Heart left ventricle (tissue), 16 donors: ENCODE data around the gene WARS2. TPM values are rescaled to one million over a fixed set of nuclear protein-coding genes. Genes with fewer than 3 reads are reported as not detected.
"Not testable (repeated sequence)": the region's sequence is repeated elsewhere in the genome, so short reads cannot be mapped to it uniquely, and the experiment has no call there.

Source experiments
- ATAC-seq, 4 donors: fragments of 200-7000 bp; cut with Tn5 transposase; one replicate each; pipeline ENCODE4 v1.9.1; 2020 to 2022; ENCODE audit warnings: moderate library complexity in 4 of 4, mild to moderate bottlenecking in 3 of 4, moderate number of reproducible peaks in 1 of 4
- DNase-seq, 5 donors: peaks; one replicate each; pipeline ENCODE4 v3.0.0-alpha.2; 2020
- H3K27ac ChIP-seq, 12 donors: fragments of 200-600 bp; sonication (generic) in 4 of 12; one replicate each; pipeline versions ENCODE4 v1.5.0 to v1.8.0; 2016 to 2022; ENCODE audit warnings: mild to moderate bottlenecking in 2 of 12
- H3K27me3 ChIP-seq, 9 donors: fragments of 200-600 bp; sonication (generic) in 2 of 9; one replicate each; pipeline versions ENCODE4 v1.5.1 to v1.8.0; 2016 to 2022; ENCODE audit warnings: mild to moderate bottlenecking in 3 of 9
- H3K36me3 ChIP-seq, 9 donors: fragments of 200-600 bp; sonication (generic) in 2 of 9; one replicate each; pipeline versions ENCODE4 v1.5.0 to v1.8.0; 2018 to 2022; ENCODE audit warnings: mild to moderate bottlenecking in 2 of 9
- H3K4me1 ChIP-seq, 12 donors: fragments of 200-600 bp; sonication (generic) in 4 of 12; one replicate each; pipeline versions ENCODE4 v1.5.0 to v1.8.0; 2016 to 2022; ENCODE audit warnings: mild to moderate bottlenecking in 3 of 12
- H3K4me3 ChIP-seq, 12 donors: fragments of 200-600 bp; sonication (generic) in 4 of 12; one replicate each; pipeline versions ENCODE4 v1.5.0 to v1.8.0; 2017 to 2022; ENCODE audit warnings: mild to moderate bottlenecking in 9 of 12, moderate library complexity in 4 of 12
- H3K9me3 ChIP-seq, 12 donors: fragments of 200-600 bp; sonication (generic) in 4 of 12; one replicate each; pipeline versions ENCODE4 v1.5.0 to v1.8.0; 2016 to 2022; ENCODE audit warnings: mild to moderate bottlenecking in 1 of 12
- POLR2A ChIP-seq, 2 donors: fragments of 450-650 bp; IDR thresholded peaks; one replicate each; pipeline ENCODE4 v1.6.1; 2017; ENCODE audit warnings: antibody characterized with exemption in 2 of 2, mild to moderate bottlenecking in 2 of 2, moderate library complexity in 2 of 2
- WGBS, 4 donors: extraction: QIAGEN DNeasy Blood & Tissue Kit in 2 of 4; methylation state at CpG; one replicate each; pipeline versions ENCODE4 v1.1.5 to v1.1.7; 2013 to 2018; 5-methylcytosine and 5-hydroxymethylcytosine counted together
- intact Hi-C, 10 donors: fragments of 100-400 bp; cut with DNase I; formaldehyde crosslinking; loops; one replicate each; pipeline versions ENCODE4 v1.11.1 to v1.14.2; 2022
- polyA plus RNA-seq, 2 donors: library from polyadenylated mRNA; stranded (reverse); fragments of 200-250 nt; gene quantifications; one replicate each; pipeline ENCODE4 v1.2.3, GENCODE V29; 2013
- total RNA-seq, 9 donors: library from RNA; depleted of rRNA in 2 of 9; stranded (reverse); fragments of >200 nt in 2 of 9; fragmentation: NEBNext Ultra II Directional in 3 of 9; extraction: Animal tissue kit (Norgen Biotek cat#: 25700) in 3 of 9; gene quantifications; one replicate each; pipeline versions ENCODE4 v1.1.0 to v1.2.4, GENCODE V29; 2016 to 2023
- TF ChIP-seq, protein P1 (sequence below), 12 donors: fragments of 200-600 bp; sonication (generic) in 4 of 12; IDR thresholded peaks; one replicate each; pipeline versions ENCODE4 v1.5.0 to v1.8.0; 2018 to 2022; ENCODE audit warnings: antibody characterized with exemption in 12 of 12, mild to moderate bottlenecking in 5 of 12
- donor health status: ischemic (EF 13 %, LVEDD 7.1; RV severe dilation, severe dysfunction).
- donor health status: healthy with polysubstance abuse.
- donor health status: DM: no; HTN: yes; CAD: no.
- donor health status: DM: no; HTN: no; CAD: no.
- donor health status: ischemic (EF 25% LVEDD 6.9; RV normal size, moderate dysfunction).
- donor health status: ischemic (EF 25% LVEDD 5.7; RV mildly dilated, moderate dysfunction).
- donor health status: healthy.
- donor health status: DM: yes; HTN: yes; CAD: no.
- donor health status: ischemic (EF 35%, LVEDD 5.7; RV mildly dilated, moderate dysfunction).
- donor health status: nonischemic (EF 11% LVEDD 7.7; RV severe dilation, severe dysfunction).
- donor health status: DM: yes; HTN: yes; CAD: no.
- donor health status: PGD.
- donor health status: ischemic (EF 29% LVEDD 5.4; RV normal size, mild dysfunction).
- donor health status: nonischemic (EF 23%, LVEDD 6.1; RV moderate dilation, normal function).

WARS2 gene
- total and polyA plus RNA-seq, 11 donors = 3.9 to 15.5 (median 11.9) TPM

DNA sequence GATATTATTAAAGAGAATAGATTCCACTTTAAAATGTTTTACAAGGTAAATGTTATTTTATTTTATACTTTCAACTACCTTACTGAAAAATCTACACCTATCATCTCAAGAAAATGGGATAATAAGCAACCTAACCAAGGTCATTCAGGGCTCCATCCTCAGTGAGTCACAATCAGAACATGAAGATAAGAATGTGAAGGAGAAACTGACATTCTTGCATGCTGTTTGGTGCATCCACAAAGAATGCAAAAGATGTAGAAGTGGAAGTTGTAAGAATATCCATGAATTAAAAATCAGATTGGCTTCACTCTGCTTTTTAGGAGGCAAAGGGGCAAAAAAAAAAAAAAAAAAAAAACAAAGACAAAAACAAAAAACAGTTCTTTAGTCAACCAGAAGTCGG, 6.5 kb downstream of the WARS2 start:
- no peak for TF ChIP-seq POLR2A (IDR thresholded peaks at IDR 0.05)
- TF ChIP-seq, protein P1, sequence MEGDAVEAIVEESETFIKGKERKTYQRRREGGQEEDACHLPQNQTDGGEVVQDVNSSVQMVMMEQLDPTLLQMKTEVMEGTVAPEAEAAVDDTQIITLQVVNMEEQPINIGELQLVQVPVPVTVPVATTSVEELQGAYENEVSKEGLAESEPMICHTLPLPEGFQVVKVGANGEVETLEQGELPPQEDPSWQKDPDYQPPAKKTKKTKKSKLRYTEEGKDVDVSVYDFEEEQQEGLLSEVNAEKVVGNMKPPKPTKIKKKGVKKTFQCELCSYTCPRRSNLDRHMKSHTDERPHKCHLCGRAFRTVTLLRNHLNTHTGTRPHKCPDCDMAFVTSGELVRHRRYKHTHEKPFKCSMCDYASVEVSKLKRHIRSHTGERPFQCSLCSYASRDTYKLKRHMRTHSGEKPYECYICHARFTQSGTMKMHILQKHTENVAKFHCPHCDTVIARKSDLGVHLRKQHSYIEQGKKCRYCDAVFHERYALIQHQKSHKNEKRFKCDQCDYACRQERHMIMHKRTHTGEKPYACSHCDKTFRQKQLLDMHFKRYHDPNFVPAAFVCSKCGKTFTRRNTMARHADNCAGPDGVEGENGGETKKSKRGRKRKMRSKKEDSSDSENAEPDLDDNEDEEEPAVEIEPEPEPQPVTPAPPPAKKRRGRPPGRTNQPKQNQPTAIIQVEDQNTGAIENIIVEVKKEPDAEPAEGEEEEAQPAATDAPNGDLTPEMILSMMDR (IDR thresholded peaks at IDR 0.05) = no peak
- no peak for DNase-seq
- no peaks in the 10 kb centered on the region for H3K36me3 ChIP-seq
- H3K27ac ChIP-seq = no peak overlapping the region
- peaks cover 0 to 31% (median 9%) of the 10 kb centered on the region in 12 donors for H3K4me1 ChIP-seq
- no peak for ATAC-seq
- H3K9me3 ChIP-seq = no peaks in the 10 kb centered on the region
- H3K27me3 ChIP-seq = no peaks in the 10 kb centered on the region
- intact Hi-C loops = no loop called here
- H3K4me3 ChIP-seq = no peak overlapping the region
- WGBS, 4 donors = 90 to 95% (median 94%) methylated on average over 1 of the region's 1 CpG

DNA sequence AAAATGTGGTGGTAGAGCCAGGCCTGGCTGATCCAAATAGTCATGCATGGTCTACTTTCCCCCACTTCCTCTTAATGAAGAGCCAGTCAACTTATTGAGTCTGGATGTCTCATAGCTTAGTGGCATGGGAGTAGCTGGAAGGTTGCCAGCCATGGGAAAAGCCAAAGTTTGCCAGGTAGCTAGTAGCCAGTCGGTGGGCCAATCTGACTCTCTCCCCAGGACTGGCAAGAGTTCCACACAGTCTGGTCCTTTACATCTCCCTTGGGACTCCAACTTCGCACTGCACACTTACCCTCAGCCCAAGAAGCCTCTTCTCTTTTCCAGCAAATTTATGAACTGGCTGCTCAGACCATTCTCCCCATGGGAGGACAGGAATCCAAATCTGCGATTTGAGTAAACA, 8.3 kb downstream of the WARS2 start:
- WGBS, 4 donors = 50 to 78% (median 72%) methylated on average over 3 of the region's 3 CpGs
- no peak for ATAC-seq
- no peak overlapping the region for H3K27ac ChIP-seq
- H3K4me1 ChIP-seq = peaks cover 0 to 31% (median 9%) of the 10 kb centered on the region in 12 donors
- H3K27me3 ChIP-seq = no peaks in the 10 kb centered on the region
- peak in 2 of 5 donors; percentile 7 to 33 for DNase-seq
- no peak overlapping the region for H3K4me3 ChIP-seq
- H3K36me3 ChIP-seq = no peaks in the 10 kb centered on the region
- TF ChIP-seq, protein P1 (IDR thresholded peaks at IDR 0.05) = no peak
- TF ChIP-seq POLR2A (IDR thresholded peaks at IDR 0.05) = no peak
- H3K9me3 ChIP-seq = no peaks in the 10 kb centered on the region
- intact Hi-C loops = no loop called here

DNA sequence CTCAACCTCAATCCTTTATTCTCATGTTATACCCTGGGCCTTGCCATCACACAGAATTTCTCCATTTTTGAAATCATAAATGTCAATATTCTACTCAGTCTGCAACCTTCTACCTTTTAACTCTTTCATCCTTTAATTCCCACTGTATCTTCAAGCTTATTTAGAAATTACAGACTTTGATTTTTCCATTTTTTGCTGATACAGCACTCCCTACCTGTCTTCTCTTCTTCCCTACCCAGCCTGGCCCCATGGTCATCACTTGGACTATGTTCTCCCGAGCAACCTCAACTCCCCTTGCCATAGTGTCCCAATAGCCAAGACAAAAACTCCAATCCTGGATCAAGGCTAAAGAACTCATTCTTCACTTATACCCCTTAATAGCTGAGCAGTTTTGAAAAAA, 14.6 kb downstream of the WARS2 start:
- ATAC-seq (no peak), DNase-seq (no peak)
- H3K27me3 ChIP-seq = no peaks in the 10 kb centered on the region
- peaks cover 0 to 15% (median 3%) of the 10 kb centered on the region in 12 donors for H3K9me3 ChIP-seq
- 97 to 100% (median 98%) methylated on average over 1 of the region's 1 CpG for WGBS, 4 donors
- H3K27ac ChIP-seq = no peak overlapping the region
- H3K4me1 ChIP-seq = peaks cover 0 to 2% (median 0%) of the 10 kb centered on the region in 12 donors
- no peaks in the 10 kb centered on the region for H3K36me3 ChIP-seq
- no peak overlapping the region for H3K4me3 ChIP-seq
- TF ChIP-seq POLR2A (IDR thresholded peaks at IDR 0.05) = no peak
- TF ChIP-seq, protein P1 (IDR thresholded peaks at IDR 0.05) = no peak
- intact Hi-C loops = no loop called here

DNA sequence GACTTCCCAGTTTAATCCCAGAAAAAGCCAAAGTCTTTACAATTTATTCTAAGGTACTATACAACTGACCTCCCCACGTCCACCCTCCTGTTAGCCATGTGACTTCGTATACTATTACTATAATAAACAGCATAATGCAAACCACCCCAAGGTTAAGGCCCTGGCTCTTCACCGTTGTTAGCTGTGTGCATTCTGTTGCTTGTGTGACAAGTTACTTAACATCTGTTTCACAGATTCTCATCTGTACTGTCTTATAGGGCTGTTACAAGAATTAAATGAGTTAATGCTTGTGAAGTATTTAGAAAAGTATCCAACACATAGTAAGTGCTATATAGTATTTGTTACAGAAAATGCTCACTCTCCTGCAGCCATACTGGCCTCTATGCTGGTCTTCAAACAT, 15.7 kb downstream of the WARS2 start:
- no peak overlapping the region for H3K4me3 ChIP-seq
- peaks cover 0 to 2% (median 0%) of the 10 kb centered on the region in 12 donors for H3K4me1 ChIP-seq
- 89 to 93% (median 91%) methylated on average over 3 of the region's 3 CpGs for WGBS, 4 donors
- intact Hi-C loops = no loop called here
- TF ChIP-seq, protein P1 (IDR thresholded peaks at IDR 0.05) = no peak
- TF ChIP-seq POLR2A (IDR thresholded peaks at IDR 0.05) = no peak
- no peaks in the 10 kb centered on the region for H3K36me3 ChIP-seq
- H3K9me3 ChIP-seq = peaks cover 0 to 23% (median 3%) of the 10 kb centered on the region in 12 donors
- no peak for DNase-seq
- H3K27ac ChIP-seq = no peak overlapping the region
- no peak for ATAC-seq
- no peaks in the 10 kb centered on the region for H3K27me3 ChIP-seq

DNA sequence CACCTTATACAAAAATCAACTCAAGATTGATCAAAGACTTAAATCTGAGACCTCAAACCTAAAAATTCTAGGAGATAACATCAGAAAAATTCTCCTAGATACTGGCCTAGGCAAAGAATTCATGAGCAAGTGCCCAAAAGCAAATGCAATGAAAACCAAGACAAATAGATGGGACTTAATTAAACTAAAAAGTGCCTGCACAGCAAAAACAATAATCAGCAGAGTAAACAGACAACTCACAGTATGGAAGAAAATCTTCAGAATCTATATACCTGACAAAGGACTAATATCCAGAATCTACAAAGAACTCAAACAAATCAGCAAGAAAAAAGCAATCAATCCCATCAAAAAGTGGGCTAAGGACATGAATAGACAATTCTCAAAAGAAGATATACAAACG, 18.6 kb downstream of the WARS2 start:
- peaks cover 0 to 43% (median 8%) of the 10 kb centered on the region in 12 donors for H3K9me3 ChIP-seq
- H3K4me1 ChIP-seq, ATAC-seq, DNase-seq, H3K27ac ChIP-seq, H3K4me3 ChIP-seq, H3K36me3 ChIP-seq, H3K27me3 ChIP-seq, intact Hi-C loops: not testable (repeated sequence)
- 79 to 95% (median 88%) methylated on average over 1 of the region's 1 CpG for WGBS, 4 donors
